ENCODE data around the gene CRB3. TPM values are rescaled to one million over a fixed set of nuclear protein-coding genes. Genes with fewer than 3 reads are reported as not detected.

Gene CRB3
- total and polyA plus RNA-seq, 9 of the 15 experiments (the other 6 are each of a cell fraction or from before 2014, with no cell fraction given), result 0.49 TPM; not detected in 8

DNA sequence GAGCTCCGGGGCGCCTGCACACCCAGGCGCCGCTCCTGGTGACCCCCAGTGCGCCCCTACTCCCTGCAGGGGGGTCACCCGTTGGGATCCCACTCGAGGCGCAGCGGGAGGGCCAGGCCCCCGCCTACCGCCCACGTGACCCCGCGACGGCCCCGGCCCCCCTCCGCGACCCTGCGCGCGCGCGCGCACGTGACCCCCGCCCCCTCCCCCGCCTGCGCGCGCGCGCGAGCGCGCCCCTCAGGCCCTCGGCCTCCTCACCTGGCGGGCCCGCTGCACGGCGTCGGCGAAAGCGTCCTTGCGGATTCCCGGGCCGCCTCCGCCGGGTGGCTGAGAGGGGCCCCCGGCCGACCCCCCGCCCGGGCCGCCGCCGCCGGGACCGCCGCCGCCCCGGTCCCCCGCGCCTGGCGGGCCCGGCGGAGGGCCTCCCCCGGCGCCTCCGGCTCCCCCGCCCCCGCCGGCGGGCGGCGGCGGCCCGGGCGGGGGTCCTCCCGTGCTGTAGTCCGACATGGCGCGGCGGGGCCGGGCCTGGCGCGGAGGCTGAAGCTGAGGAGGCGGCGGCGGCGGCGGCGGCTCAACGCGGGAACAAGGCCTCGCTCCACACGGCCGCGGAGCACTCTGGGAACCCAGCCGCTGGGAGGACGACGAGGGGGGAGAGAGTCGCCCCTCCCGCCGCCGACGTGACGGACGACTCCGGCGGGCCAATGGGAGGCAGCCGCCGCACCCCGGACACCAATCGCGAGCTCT, 39.7 kb upstream of the CRB3 start, which contains the start of gene KHSRP (continued):
- TF ChIP-seq SRSF1 (IDR thresholded peaks at IDR 0.05; ENCODE audit: low read depth, low read length) (no peak), ZNF668 (CRISPR knock-in tag; IDR thresholded peaks at IDR 0.05) (no peak), ETV5 (CRISPR knock-in tag; IDR thresholded peaks at IDR 0.05; ENCODE audit: low read depth) (no peak), GABPB2 (CRISPR knock-in tag; conservative IDR thresholded peaks at IDR 0.05) (no peak), SMARCC2 (IDR thresholded peaks at IDR 0.05; ENCODE audit: low read depth) (no peak), BHLHE40 (IDR thresholded peaks at IDR 0.05; ENCODE audit: low read length) (peak; percentile 65; the same call in 1 of the 2 replicates), SETDB1 (IDR thresholded peaks at IDR 0.05; ENCODE audit: low read length) (no peak), GABPA (tag; conservative IDR thresholded peaks at IDR 0.05; ENCODE audit: low read depth) (no peak), CBFB (CRISPR knock-in tag; IDR thresholded peaks at IDR 0.05) (no peak), PRMT5 (CRISPR knock-in tag; IDR thresholded peaks at IDR 0.05) (no peak), CAMTA2 (CRISPR knock-in tag; conservative IDR thresholded peaks at IDR 0.05) (no peak), RFX7 (CRISPR knock-in tag; IDR thresholded peaks at IDR 0.05) (no peak), ZNF583 (CRISPR knock-in tag; IDR thresholded peaks at IDR 0.05) (no peak), LCOR (CRISPR knock-in tag; IDR thresholded peaks at IDR 0.05) (no peak)
- TF ChIP-seq, protein P1, sequence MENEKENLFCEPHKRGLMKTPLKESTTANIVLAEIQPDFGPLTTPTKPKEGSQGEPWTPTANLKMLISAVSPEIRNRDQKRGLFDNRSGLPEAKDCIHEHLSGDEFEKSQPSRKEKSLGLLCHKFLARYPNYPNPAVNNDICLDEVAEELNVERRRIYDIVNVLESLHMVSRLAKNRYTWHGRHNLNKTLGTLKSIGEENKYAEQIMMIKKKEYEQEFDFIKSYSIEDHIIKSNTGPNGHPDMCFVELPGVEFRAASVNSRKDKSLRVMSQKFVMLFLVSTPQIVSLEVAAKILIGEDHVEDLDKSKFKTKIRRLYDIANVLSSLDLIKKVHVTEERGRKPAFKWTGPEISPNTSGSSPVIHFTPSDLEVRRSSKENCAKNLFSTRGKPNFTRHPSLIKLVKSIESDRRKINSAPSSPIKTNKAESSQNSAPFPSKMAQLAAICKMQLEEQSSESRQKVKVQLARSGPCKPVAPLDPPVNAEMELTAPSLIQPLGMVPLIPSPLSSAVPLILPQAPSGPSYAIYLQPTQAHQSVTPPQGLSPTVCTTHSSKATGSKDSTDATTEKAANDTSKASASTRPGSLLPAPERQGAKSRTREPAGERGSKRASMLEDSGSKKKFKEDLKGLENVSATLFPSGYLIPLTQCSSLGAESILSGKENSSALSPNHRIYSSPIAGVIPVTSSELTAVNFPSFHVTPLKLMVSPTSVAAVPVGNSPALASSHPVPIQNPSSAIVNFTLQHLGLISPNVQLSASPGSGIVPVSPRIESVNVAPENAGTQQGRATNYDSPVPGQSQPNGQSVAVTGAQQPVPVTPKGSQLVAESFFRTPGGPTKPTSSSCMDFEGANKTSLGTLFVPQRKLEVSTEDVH (IDR thresholded peaks at IDR 0.05; ENCODE audit: low read depth, partially characterized antibody), result no peak
- TF ChIP-seq, protein P2, sequence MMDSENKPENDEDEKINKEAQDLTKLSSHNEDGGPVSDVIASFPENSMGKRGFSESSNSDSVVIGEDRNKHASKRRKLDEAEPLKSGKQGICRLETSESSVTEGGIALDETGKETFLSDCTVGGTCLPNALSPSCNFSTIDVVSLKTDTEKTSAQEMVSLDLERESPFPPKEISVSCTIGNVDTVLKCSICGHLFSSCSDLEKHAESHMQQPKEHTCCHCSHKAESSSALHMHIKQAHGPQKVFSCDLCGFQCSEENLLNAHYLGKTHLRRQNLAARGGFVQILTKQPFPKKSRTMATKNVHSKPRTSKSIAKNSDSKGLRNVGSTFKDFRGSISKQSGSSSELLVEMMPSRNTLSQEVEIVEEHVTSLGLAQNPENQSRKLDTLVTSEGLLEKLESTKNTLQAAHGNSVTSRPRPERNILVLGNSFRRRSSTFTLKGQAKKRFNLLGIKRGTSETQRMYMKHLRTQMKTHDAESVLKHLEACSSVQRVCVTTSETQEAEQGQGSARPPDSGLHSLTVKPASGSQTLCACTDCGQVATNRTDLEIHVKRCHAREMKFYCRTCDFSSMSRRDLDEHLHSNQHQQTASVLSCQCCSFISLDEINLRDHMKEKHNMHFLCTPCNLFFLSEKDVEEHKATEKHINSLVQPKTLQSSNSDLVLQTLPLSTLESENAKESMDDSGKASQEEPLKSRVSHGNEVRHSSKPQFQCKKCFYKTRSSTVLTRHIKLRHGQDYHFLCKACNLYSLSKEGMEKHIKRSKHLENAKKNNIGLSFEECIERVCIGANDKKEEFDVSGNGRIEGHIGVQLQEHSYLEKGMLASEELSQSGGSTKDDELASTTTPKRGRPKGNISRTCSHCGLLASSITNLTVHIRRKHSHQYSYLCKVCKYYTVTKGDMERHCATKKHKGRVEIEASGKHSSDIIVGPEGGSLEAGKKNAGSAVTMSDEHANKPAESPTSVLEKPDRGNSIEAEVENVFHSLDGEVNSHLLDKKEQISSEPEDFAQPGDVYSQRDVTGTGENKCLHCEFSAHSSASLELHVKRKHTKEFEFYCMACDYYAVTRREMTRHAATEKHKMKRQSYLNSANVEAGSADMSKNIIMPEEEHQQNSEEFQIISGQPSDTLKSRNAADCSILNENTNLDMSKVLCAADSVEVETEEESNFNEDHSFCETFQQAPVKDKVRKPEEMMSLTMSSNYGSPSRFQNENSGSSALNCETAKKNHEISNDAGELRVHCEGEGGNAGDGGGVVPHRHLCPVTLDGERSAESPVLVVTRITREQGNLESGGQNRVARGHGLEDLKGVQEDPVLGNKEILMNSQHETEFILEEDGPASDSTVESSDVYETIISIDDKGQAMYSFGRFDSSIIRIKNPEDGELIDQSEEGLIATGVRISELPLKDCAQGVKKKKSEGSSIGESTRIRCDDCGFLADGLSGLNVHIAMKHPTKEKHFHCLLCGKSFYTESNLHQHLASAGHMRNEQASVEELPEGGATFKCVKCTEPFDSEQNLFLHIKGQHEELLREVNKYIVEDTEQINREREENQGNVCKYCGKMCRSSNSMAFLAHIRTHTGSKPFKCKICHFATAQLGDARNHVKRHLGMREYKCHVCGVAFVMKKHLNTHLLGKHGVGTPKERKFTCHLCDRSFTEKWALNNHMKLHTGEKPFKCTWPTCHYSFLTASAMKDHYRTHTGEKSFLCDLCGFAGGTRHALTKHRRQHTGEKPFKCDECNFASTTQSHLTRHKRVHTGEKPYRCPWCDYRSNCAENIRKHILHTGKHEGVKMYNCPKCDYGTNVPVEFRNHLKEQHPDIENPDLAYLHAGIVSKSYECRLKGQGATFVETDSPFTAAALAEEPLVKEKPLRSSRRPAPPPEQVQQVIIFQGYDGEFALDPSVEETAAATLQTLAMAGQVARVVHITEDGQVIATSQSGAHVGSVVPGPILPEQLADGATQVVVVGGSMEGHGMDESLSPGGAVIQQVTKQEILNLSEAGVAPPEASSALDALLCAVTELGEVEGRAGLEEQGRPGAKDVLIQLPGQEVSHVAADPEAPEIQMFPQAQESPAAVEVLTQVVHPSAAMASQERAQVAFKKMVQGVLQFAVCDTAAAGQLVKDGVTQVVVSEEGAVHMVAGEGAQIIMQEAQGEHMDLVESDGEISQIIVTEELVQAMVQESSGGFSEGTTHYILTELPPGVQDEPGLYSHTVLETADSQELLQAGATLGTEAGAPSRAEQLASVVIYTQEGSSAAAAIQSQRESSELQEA (IDR thresholded peaks at IDR 0.05; ENCODE audit: low read depth), result no peak
- TF ChIP-seq, protein P3, sequence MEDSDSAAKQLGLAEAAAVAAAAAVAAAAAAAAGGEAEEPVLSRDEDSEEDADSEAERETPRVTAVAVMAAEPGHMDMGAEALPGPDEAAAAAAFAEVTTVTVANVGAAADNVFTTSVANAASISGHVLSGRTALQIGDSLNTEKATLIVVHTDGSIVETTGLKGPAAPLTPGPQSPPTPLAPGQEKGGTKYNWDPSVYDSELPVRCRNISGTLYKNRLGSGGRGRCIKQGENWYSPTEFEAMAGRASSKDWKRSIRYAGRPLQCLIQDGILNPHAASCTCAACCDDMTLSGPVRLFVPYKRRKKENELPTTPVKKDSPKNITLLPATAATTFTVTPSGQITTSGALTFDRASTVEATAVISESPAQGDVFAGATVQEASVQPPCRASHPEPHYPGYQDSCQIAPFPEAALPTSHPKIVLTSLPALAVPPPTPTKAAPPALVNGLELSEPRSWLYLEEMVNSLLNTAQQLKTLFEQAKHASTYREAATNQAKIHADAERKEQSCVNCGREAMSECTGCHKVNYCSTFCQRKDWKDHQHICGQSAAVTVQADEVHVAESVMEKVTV (CRISPR knock-in tag; IDR thresholded peaks at IDR 0.05), result no peak

Data from K562 (cell line).